ENCODE data around the gene TRIM37.

DNA sequence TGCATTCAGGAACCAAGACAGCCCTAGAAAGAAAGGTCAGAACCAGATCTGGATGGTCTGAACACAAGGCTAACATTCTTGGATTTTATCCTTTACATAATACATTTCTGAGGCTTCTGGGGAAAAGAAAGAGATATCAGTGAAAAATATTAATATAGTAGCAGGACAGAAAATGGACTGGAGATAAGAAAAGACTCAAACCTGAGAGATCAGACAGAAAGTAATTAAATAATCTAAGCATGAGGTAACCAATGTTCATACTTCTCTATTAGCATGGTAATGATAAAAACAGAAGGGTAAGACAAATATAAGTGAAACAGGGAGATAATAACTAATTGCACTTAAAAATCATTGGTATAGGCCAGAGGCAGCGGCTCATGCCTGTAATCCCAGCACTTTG lies 5.5 kb downstream of the TRIM37 start:
- TF ChIP-seq EP300 (IDR thresholded peaks at IDR 0.05; ENCODE audit: borderline replicate concordance) (no peak), TEAD4 (IDR thresholded peaks at IDR 0.05) (no peak), TAF1 (IDR thresholded peaks at IDR 0.05; ENCODE audit: low read depth) (no peak), YY1 (IDR thresholded peaks at IDR 0.05; ENCODE audit: low read depth) (no peak)

Measured in Ishikawa (cell line).